Loucy (cell line): ENCODE data around the gene SMTNL2.

Experiments
- H2AFZ ChIP-seq: fragments of 200-600 bp; sonication (generic); 2 replicates; pipeline ENCODE4 v1.6.0; 2016; ENCODE audit warnings: antibody characterized with exemption, mild to moderate bottlenecking, low read length, moderate library complexity
- H3F3A ChIP-seq: fragments of 200-600 bp; 2 replicates; pipeline ENCODE4 v1.6.0; 2016; ENCODE audit warnings: antibody characterized with exemption, low read depth, mild to moderate bottlenecking
- H3K27me3 ChIP-seq: fragments of 200-600 bp; sonication (generic); 2 replicates; pipeline ENCODE4 v1.6.1; 2014; ENCODE audit warnings: low read length, mild to moderate bottlenecking; ENCODE audit not compliant: insufficient read depth, poor library complexity, severe bottlenecking
- H3K36me3 ChIP-seq: fragments of 200-600 bp; sonication (generic); 2 replicates; pipeline ENCODE4 v1.6.1; 2016; ENCODE audit warnings: low read length; ENCODE audit not compliant: insufficient read depth
- H3K4me1 ChIP-seq: fragments of 200-600 bp; sonication (generic); 2 replicates; pipeline ENCODE4 v1.5.1; 2014; ENCODE audit warnings: low read length, mild to moderate bottlenecking; ENCODE audit not compliant: insufficient read depth, poor library complexity, severe bottlenecking
- H3K4me2 ChIP-seq: fragments of 200-600 bp; sonication (generic); 2 replicates; pipeline ENCODE4 v1.6.0; 2014; ENCODE audit warnings: antibody characterized with exemption, low read length, low read depth, mild to moderate bottlenecking; ENCODE audit not compliant: poor library complexity, severe bottlenecking
- H3K4me3 ChIP-seq: fragments of 200-600 bp; sonication (generic); 2 replicates; pipeline ENCODE4 v1.5.1; 2014; ENCODE audit warnings: low read length, mild to moderate bottlenecking, mixed read lengths; ENCODE audit not compliant: poor library complexity, severe bottlenecking
- H3K79me2 ChIP-seq: fragments of 200-600 bp; sonication (generic); 2 replicates; pipeline ENCODE4 v1.6.1; 2014; ENCODE audit warnings: low read length; ENCODE audit not compliant: insufficient read depth
- H3K9ac ChIP-seq: fragments of 200-600 bp; sonication (generic); 2 replicates; pipeline ENCODE4 v1.6.0; 2014; ENCODE audit warnings: mild to moderate bottlenecking, low read depth, low read length, moderate library complexity; ENCODE audit not compliant: poor library complexity, severe bottlenecking
- H3K9me2 ChIP-seq: fragments of 200-600 bp; sonication (generic); replicated peaks from 2 replicates; pipeline ENCODE4 v1.6.1; 2016; ENCODE audit warnings: low read depth, low read length, mixed read lengths
- H3K9me3 ChIP-seq: fragments of 200-600 bp; sonication (generic); 2 replicates; pipeline ENCODE4 v1.6.1; 2014; ENCODE audit warnings: mild to moderate bottlenecking, antibody characterized with exemption, low read length, low read depth; ENCODE audit not compliant: insufficient read depth
- H4K20me1 ChIP-seq: fragments of 200-600 bp; sonication (generic); 2 replicates; pipeline ENCODE4 v1.6.0; 2014; ENCODE audit warnings: antibody characterized with exemption, low read length, mild to moderate bottlenecking; ENCODE audit not compliant: insufficient read depth, poor library complexity, severe bottlenecking
- EZH2phosphoT487 ChIP-seq: fragments of 200-600 bp; IDR thresholded peaks from 2 replicates; pipeline ENCODE4 v1.6.1; 2018; ENCODE audit warnings: antibody characterized with exemption, mild to moderate bottlenecking, moderate library complexity, borderline replicate concordance
- TF ChIP-seq, protein P1 (sequence below): fragments of 200-600 bp; sonication (generic); conservative IDR thresholded peaks from 2 replicates; pipeline ENCODE4 v1.5.1; 2014; ENCODE audit warnings: mild to moderate bottlenecking, antibody characterized with exemption, low read length

Gene SMTNL2

DNA sequence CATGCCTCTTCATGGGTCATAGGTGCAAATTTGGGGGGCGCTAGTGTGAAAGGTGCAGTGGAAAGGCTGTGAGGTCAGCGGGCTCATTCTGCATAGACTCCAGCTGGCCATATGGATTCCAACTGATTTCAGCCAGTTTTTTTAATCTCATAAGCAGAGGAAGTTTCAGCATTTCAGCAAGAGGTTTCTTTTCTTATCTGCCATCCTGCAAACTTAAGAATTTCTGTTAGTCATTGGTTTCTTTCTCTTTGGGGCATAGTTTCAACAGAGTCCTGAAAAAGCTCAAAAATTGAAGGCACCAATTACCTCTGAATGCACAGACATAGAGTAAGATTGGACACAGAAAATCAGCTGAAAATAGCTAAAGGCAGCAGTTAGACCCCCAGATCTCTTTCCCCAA is 73.3 kb downstream of the SMTNL2 start:
- no peaks in the 10 kb centered on the region for H3K27me3 ChIP-seq
- H3K9ac ChIP-seq = no peak overlapping the region
- TF ChIP-seq, protein P1, sequence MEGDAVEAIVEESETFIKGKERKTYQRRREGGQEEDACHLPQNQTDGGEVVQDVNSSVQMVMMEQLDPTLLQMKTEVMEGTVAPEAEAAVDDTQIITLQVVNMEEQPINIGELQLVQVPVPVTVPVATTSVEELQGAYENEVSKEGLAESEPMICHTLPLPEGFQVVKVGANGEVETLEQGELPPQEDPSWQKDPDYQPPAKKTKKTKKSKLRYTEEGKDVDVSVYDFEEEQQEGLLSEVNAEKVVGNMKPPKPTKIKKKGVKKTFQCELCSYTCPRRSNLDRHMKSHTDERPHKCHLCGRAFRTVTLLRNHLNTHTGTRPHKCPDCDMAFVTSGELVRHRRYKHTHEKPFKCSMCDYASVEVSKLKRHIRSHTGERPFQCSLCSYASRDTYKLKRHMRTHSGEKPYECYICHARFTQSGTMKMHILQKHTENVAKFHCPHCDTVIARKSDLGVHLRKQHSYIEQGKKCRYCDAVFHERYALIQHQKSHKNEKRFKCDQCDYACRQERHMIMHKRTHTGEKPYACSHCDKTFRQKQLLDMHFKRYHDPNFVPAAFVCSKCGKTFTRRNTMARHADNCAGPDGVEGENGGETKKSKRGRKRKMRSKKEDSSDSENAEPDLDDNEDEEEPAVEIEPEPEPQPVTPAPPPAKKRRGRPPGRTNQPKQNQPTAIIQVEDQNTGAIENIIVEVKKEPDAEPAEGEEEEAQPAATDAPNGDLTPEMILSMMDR = no peak
- no peak for TF ChIP-seq EZH2phosphoT487
- no peaks in the 10 kb centered on the region for H3K36me3 ChIP-seq
- no peaks in the 10 kb centered on the region for H3F3A ChIP-seq
- H3K4me1 ChIP-seq = peaks cover 16% of the 10 kb centered on the region
- H4K20me1 ChIP-seq = no peaks in the 10 kb centered on the region
- no peaks in the 10 kb centered on the region for H3K9me3 ChIP-seq
- H3K9me2 ChIP-seq = no peaks in the 10 kb centered on the region
- H3K4me2 ChIP-seq = no peak overlapping the region
- H2AFZ ChIP-seq = no peak overlapping the region
- no peaks in the 10 kb centered on the region for H3K79me2 ChIP-seq
- no peak overlapping the region for H3K4me3 ChIP-seq
